Ramos (cell line): ENCODE data around the gene PSMA2.

Experiments
- in situ Hi-C: fragments of 300-500 bp; cut with MboI; formaldehyde crosslinking; loops from one replicate; pipeline ENCODE4 v1.14.3; 2022; ENCODE audit warnings: low sequenced_read_pairs; ENCODE audit not compliant: unreplicated experiment

Gene PSMA2

DNA sequence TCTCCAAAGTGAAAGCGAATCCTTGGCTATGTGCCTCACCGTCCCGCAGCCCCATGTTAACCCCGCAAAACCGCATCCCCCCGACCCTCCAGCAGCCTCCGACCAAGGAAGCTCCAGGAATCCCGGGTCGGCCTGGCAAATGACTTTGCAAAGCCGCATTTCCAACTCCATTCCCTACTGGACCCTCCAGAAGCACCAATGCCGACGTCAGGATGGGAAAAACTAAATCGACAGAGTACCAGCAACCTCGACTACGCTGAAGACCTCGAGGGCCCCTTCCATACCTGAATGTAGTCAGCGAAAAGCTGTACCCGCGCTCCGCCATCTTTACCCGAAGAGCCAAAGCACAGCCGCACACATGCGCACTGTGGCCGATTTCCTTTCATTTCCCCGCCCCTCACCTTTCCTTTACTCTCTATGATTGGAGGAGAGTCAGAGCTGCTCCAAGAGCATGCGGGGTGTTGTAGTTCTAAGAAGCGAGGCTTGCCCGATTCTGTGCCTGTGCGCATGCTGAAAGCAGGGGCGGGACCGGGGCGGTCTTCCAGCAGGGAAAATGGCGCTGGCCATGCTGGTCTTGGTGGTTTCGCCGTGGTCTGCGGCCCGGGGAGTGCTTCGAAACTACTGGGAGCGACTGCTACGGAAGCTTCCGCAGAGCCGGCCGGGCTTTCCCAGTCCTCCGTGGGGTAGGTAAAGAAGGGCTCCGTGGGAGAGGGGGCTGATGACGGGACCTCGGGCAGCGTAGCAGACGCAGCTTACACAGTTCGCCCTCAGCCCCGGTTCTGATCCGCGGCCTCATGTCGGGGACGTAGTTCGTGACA lies at the start of gene PSMA2, which contains the start of gene MRPL32:
Gene PSMA2, minus strand, starts transcription at position 341 of the 818 bp plus-strand sequence. Its CDS starts 16 bp downstream, at position 325.
Gene MRPL32, plus strand, starts transcription at position 543 of the 818 bp plus-strand sequence. Its CDS starts 11 bp downstream, at position 554.
- in situ Hi-C loops: no loop called here

DNA sequence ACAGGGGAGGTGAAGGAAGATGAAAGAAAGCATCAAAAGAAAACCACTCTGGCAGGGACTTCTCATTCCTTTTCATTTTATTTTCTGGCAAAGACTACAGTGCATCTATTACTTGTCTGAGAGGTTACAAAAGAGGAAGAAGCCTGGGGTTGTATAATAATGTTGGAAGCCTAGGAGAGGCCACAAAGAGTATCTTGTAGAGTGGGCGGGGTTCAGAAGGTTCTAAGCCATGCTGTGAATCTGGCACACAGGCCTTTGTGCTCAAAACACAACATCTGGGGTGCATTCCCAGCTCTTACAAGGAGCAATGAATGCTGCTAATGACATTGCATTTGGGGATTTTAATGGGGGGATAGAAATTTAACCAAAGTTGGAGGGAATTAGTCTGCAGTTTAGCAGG lies 49.6 kb upstream of the PSMA2 start:
- in situ Hi-C loops: no loop called here

DNA sequence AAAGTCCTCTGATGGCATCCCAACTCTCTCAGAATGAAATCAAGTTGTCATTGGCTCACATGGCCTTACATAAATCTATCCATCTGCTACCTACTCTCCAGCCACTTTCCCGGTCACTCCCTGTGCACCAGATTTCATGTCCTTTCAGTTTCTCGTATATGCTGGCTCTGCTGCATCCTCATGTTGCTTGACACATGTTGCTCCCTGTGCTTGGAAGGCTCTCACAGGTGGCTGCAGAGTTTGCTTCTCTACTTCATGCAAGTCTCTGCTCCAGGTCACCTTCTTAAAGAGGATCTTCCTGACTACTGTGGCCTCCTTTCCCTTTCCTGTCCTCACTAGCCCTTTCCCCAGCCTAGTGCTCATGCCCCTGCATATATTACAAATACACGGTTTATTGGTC lies 48.5 kb upstream of the PSMA2 start:
- in situ Hi-C loops: no loop called here

DNA sequence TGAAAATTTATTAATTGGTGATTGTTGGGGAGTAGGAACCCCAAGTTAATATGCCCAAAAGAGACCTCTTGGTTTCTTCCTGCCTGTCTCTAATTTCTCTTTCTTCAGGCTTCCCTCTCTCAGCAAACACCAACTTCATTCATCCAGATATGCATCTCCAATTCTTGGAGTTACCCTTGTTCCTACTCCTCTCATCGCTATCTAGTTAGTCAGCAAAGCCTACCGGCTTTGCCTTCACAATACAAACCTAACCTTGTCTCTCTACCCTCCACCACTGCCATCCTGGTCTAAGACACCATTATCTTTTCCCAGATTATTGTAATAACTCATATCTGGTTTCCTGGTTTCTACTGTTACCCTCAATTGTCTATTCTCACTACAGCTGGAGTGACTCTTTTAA lies 48.1 kb upstream of the PSMA2 start:
- in situ Hi-C loops: no loop called here

DNA sequence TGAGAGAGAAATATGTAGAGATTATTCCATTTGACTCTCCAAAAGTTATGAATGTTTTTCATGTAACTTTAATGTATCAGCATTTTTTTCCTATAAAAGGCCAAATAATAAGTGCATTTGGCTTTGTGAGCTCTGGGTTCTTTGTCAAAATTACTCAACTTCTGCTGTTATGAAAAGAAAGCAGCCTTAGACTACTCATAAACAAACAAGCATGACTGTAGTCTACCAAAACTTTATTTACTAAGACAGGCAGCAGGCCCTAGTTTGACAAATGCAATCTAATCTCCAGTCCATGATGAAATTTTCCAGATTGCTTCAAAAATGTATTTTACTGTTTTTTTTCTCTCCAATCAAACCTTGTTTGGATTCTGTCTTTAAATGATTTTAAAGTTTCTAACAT lies 46.5 kb upstream of the PSMA2 start:
- in situ Hi-C loops: no loop called here

DNA sequence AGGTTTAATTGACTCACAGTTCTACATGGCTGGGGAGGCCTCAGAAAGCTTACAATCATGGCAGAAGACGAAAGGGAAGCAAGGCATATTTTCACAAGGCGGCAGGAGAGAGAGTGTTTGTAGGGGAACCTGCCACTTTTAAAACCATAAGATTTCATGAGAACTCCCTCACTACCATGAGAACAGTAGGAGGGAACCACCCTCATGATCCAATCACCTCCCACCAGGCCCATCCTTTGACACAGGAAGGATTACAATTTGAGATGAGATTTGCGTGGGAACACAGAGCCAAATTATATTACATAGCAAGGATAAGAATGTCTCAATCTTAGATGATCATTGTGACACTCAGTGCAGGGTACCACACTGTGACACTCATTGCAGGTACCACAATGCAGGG lies 44.4 kb upstream of the PSMA2 start:
- in situ Hi-C loops: no loop called here

DNA sequence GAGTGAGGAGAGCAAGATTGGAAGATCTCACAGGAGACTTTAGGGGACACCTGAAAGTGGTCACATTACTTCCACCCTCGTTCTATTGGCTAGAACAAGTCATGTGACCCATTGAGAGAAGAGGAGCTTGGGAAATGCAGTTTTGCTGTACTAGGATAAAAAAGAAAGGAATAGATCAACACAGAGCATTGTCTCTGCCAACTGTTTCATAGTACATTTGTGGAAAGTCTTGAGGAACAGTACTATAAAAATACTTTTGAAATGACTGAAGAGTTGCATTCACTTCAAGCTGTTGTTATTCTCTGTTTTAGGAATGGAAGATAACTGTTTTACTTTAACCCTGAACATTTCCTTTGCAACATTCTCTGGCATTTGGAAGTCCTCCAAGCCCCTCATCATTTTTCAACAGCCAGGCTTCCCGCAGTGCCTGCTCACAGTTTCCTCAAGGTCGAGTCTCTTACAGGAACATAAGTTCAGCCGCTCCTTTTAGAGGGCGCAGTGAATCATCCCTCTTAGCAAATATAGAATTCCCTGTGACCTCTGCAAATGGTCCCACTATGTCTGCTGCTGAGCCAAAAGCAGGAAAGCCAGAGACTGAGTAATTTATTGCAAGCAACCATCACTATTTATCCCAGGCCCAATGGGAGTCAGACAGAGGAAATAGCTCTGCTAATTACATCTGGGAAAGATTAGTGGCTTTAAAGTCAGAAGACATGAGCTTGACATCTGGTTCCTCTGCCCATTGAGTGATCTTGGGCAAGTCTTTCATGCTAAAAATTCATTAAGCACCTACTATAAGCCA lies 40.9 kb upstream of the PSMA2 start:
- in situ Hi-C loops: no loop called here

DNA sequence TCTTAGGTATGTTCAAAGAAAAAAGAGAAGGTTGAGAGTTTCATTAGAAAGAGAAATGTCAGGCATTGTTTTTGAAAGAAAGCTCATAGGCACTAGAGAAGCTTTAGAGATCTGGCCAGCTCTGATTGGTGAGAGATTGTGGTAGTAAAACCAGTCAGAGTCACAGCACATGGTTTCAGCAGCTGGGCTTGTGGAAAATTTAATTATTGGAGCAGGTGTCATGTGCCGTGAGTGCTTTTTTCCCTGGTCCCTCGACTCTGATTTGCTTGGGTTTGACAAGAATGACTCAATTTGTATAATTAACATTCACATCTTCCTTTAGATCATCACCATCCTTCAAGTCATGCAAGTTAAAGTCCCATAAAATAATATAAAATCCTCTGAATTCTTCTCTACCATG lies 35.4 kb upstream of the PSMA2 start:
- in situ Hi-C loops: no loop called here

DNA sequence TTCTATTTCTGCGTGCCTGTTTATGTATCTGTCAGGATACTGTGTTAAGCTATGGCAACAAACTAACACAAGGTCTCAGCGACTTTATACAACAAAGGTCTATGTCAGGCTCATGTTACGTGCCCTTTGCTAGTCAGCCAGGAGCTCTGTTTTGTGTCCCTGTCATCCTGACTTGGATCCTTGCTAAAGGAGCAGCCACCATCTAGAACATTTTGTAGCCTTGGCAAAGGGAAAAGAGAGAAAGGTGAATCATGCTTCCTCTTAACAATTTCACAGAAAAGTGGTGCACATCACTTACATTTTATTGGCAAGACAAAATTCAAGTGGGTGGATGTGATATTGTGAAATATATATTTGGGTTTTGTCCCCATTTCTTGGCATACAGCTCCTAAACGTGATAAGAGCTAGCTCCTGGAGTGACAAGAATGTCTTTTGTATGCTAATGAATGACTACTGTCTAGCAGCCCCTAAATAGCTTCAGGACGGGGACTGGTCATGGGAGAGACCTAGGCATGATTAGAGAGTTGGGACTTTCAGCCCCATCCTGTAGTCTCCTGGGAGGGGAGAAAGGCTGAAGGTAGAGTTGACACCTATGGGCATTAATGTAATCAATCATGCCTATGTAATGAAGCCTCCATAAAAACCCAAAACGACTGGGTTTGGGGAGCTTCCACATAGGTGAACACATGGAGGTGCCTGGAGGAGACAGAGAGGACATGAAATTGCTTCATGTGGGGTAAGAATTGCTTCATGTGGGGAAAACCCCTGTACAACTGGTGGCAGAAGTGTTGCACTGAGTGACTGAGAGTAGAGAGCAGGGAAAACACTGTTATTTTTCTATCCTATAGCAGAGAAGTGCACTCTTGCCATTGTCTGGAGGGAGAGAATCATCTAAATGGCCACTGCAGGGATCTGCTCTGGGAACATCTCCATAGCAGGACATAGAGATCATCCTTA lies 33.2 kb upstream of the PSMA2 start:
- in situ Hi-C loops: no loop called here

DNA sequence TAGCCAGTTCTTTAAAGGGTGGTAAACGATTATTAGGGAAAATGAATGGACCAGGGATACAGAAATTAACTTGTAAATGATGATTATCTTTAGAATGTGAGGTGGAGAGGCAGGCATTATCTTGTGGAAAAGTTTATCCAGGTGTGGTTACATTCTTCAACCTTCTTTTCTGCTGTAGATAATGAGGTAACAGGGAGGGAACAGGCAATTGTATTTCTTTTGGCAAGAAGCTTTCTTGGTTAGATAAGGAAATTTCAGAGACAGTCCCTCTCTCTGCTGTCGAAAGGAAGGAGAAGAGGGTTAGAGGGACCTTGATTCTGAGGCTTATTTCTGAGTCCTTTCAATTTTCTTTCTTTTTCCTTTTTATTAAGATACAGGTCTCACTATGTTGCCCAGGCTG lies 32.3 kb upstream of the PSMA2 start:
- in situ Hi-C loops: no loop called here

DNA sequence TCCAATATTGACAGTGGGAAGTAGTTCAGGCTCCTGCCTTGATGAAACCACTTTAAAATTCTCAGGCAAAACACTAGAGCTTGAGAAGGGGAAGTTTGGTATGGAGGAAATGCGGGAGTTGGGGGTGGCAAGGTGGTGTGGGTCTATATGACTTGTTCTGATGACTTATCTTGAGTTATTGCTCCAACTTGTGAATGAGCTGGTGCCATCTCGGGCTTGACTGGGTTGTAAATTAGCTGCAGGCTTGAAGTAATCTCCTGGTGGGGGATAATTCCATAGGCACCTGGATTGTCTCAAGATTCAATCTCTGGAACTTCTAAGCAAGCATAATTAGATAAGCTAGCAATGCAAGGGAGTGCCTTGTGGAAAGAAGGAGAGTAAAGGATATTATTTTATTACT lies 29.2 kb upstream of the PSMA2 start:
- in situ Hi-C loops: no loop called here

DNA sequence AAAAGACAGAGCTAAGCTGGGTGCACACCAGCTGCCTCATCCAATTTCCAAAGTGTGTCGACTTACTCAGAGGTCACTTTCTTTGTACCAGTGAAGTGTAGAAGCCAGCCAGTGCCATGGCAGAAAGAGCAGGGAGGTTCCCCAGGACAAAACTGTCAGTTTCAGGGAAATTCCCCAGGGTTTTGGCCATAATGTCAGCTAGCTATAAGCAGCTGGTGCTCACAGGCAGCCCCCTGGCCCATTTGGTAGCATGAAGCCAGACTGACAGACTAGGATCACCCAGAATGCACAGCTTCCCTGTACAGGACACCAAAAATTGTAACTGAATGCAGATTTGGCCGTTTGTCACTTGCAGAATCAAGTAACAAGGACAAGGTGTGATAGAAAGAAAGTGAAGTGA lies 28.8 kb upstream of the PSMA2 start:
- in situ Hi-C loops: no loop called here

DNA sequence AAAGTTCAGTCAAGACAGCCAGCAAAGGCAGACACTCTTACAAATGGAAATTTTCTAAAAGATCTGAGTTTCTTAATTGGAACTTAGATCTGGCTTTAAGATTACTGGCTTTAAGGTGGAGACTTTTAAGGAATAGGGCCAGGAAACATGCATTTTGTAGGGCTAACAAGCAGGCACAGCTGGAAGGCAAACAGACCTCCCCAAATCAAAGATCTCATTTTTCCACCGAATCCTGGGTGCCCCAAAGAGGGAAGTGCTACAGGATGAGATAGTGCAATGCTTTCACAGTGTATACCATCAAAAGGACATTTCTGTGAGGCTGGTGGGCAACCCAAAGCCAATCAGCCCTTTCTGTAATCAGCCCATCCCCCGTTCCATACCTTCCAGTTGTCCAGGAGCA lies 27.6 kb upstream of the PSMA2 start:
- in situ Hi-C loops: no loop called here

DNA sequence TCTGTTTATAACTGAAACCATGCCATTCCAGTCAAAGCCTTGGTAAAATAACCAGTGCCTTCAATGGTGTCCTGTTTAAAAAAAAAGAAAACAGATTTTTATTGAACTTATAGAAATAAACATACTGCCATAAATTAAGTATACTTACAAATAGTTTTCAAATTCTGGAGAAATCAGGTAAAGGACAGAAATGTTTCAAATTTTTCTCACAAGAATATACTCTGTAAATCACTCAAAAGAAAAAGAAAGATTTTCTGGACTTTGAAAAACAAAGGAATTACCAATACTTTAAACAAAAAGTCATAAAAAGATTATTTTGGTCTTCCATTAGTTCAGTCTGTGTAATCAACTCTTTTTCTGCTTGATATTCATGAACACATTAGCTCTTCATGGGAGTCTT lies 24.1 kb upstream of the PSMA2 start:
- in situ Hi-C loops: no loop called here

DNA sequence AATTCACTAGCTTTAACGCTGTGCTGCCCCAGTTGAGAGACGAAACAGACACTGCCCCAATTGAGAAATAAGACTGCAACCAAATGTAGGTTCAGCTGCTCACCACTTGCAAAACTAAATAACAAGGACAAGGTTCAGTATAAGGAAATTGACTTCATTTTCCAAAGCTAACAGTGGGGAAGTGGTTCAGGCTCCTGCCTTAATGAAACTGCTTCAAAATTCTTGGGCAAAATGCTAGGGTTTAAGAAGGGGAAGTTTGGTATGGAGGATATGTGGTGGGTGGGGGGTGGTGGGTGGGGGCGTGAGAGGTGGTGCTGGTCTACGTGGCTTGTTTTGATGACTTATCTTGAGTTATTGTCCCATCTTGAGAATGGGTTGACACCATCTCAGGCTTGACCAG lies 22.0 kb upstream of the PSMA2 start:
- in situ Hi-C loops: no loop called here

DNA sequence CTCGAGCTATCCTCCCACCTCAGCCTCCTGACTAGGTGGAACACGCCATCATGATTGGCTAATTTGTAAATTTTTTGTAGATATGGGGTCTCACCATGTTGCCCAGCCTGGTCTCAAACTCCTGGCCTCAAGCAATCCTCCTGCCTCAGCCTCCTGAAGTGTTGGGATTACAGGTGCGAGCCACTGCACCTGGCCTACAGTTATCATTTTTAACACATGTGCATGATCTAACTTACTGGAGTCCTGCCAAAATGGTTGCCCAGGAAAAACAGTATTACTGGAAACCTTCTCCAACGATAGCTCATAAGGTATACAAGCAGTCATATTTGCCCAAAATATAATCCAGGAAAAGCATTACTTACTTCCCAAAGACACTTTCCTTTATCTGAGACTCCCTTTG lies 20.4 kb upstream of the PSMA2 start:
- in situ Hi-C loops: no loop called here

DNA sequence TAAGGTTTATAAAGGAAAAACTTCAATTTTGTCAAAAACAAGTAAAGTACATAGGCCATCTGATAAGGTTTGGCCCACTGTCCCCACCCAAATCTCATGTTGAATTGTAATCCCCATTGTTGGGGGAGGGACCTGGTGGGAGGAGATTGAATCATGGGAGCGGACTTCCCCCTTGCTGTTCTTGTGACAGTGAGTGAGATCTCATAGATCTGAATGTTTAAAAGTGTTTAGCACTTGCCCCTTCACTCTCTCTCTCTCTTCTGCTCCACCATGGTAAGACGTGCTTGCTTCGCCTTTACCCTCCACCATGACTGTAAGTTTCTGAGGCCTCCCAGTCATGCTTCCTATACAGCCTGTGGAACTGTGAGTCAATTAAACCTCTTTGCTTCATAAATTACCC lies 18.4 kb upstream of the PSMA2 start:
- in situ Hi-C loops: no loop called here

DNA sequence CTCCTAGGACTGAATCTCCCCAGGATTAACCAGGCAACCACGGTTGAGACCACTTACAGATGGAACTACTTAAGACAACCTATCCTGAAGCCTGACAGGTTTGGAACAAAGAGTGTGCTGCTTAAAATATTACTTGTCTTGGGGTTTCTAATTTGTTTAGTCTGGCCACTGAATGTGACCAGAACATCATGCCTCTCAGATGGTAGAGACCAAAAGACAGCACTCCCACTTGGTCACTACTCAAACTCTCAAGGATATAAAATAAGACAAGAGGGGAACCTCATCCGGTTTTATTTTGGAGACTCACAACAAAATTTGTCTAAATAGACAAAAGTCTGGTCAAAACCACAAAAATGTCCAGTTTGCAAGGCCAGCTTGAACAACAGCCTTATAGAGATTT lies 15.5 kb upstream of the PSMA2 start:
- in situ Hi-C loops: loop anchor here (10.0 kb wide), 1 partner anchor 887 kb away; no protein-coding TSS in a partner anchor

DNA sequence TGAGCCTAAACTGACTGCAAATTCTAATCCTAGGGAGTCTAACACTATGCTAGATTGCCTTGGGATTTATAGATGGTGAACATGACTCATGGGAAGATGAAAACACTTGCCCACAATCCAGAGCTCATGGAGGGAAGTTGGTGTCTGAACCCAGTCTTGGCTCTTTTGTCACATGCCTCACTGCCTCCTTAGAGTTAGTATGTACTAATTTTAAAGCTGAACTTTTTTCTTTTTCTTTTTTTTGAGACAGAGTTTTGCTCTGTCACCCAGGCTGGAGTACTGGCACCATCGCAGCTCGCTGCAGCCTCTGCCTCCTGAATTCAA lies 14.6 kb upstream of the PSMA2 start:
- in situ Hi-C loops: loop anchor here (10.0 kb wide), 1 partner anchor 888 kb away; no protein-coding TSS in a partner anchor
